HEK293 (cell line): Measurements from ENCODE around the gene TMEM150B.

Source experiments
- HOXA7 ChIP-seq: sonication (generic); formaldehyde crosslinking; IDR thresholded peaks from 2 replicates; pipeline ENCODE4 v1.8.1; 2022; ENCODE audit warnings: missing genetic modification reagents, borderline replicate concordance
- KLF7 ChIP-seq: fragments of 450-650 bp; formaldehyde crosslinking; IDR thresholded peaks from 2 replicates; pipeline ENCODE4 v1.5.1; 2016; ENCODE audit warnings: missing biosample characterization, missing genetic modification characterization, borderline replicate concordance
- KLF8 ChIP-seq: fragments of 450-650 bp; formaldehyde crosslinking; IDR thresholded peaks from 2 replicates; pipeline ENCODE4 v1.5.1; 2016; ENCODE audit warnings: missing biosample characterization, missing genetic modification characterization
- KLF9 ChIP-seq: fragments of 450-650 bp; formaldehyde crosslinking; IDR thresholded peaks from 2 replicates; pipeline ENCODE4 v1.5.1; 2016; ENCODE audit warnings: missing biosample characterization, missing genetic modification characterization, low read depth
- PRDM1 ChIP-seq: fragments of 450-650 bp; formaldehyde crosslinking; IDR thresholded peaks from 2 replicates; pipeline ENCODE4; 2016; ENCODE audit warnings: missing biosample characterization, missing genetic modification characterization
- SCRT1 ChIP-seq: fragments of 450-650 bp; formaldehyde crosslinking; IDR thresholded peaks from 2 replicates; pipeline ENCODE4 v1.5.1; 2016; ENCODE audit warnings: missing biosample characterization, missing genetic modification characterization, borderline replicate concordance
- SP3 ChIP-seq: fragments of 450-650 bp; formaldehyde crosslinking; IDR thresholded peaks from 2 replicates; pipeline ENCODE4 v1.5.1; 2016; ENCODE audit warnings: missing biosample characterization, missing genetic modification characterization
- YY2 ChIP-seq: fragments of 450-650 bp; formaldehyde crosslinking; IDR thresholded peaks from 2 replicates; pipeline ENCODE4 v1.5.1; 2016; ENCODE audit warnings: missing biosample characterization, missing genetic modification characterization
- ZBTB21 ChIP-seq: fragments of 450-650 bp; formaldehyde crosslinking; IDR thresholded peaks from 2 replicates; pipeline ENCODE4 v1.5.1; 2017; ENCODE audit warnings: missing biosample characterization, missing genetic modification characterization
- ZNF146 ChIP-seq: fragments of 450-650 bp; formaldehyde crosslinking; IDR thresholded peaks from 2 replicates; pipeline ENCODE4 v1.5.1; 2016; ENCODE audit warnings: missing biosample characterization, missing genetic modification characterization
- ZNF169 ChIP-seq: fragments of 450-650 bp; formaldehyde crosslinking; IDR thresholded peaks from 2 replicates; pipeline ENCODE4 v1.5.1; 2016; ENCODE audit warnings: missing biosample characterization, missing genetic modification characterization
- ZNF19 ChIP-seq: fragments of 450-650 bp; formaldehyde crosslinking; IDR thresholded peaks from 2 replicates; pipeline ENCODE4; 2016; ENCODE audit warnings: missing biosample characterization, missing genetic modification characterization, low read depth
- ZNF214 ChIP-seq: fragments of 450-650 bp; formaldehyde crosslinking; IDR thresholded peaks from 2 replicates; pipeline ENCODE4 v1.5.1; 2017; ENCODE audit warnings: missing biosample characterization, mild to moderate bottlenecking, missing genetic modification characterization, borderline replicate concordance
- ZNF266 ChIP-seq: fragments of 450-650 bp; formaldehyde crosslinking; IDR thresholded peaks from 2 replicates; pipeline ENCODE4 v1.5.1; 2016; ENCODE audit warnings: missing biosample characterization, missing genetic modification characterization, low read depth
- ZNF354C ChIP-seq: fragments of 450-650 bp; formaldehyde crosslinking; IDR thresholded peaks from 2 replicates; pipeline ENCODE4 v1.5.1; 2016; ENCODE audit warnings: missing biosample characterization, missing genetic modification characterization, low read depth, borderline replicate concordance
- ZNF362 ChIP-seq: fragments of 450-650 bp; formaldehyde crosslinking; IDR thresholded peaks from 2 replicates; pipeline ENCODE4 v1.5.1; 2016; ENCODE audit warnings: missing biosample characterization, missing genetic modification characterization
- ZNF660 ChIP-seq: fragments of 450-650 bp; IDR thresholded peaks from 2 replicates; pipeline ENCODE4 v1.5.1; 2018; ENCODE audit warnings: missing biosample characterization, mild to moderate bottlenecking, missing genetic modification characterization
- ZNF747 ChIP-seq: fragments of 450-650 bp; formaldehyde crosslinking; IDR thresholded peaks from 2 replicates; pipeline ENCODE4 v1.5.1; 2016; ENCODE audit warnings: missing biosample characterization, missing genetic modification characterization
- ZSCAN18 ChIP-seq: fragments of 450-650 bp; formaldehyde crosslinking; IDR thresholded peaks from 2 replicates; pipeline ENCODE4 v1.5.1; 2016; ENCODE audit warnings: missing biosample characterization, missing genetic modification characterization
- TF ChIP-seq, protein P1 (sequence below): fragments of 450-650 bp; formaldehyde crosslinking; IDR thresholded peaks from 2 replicates; pipeline ENCODE4 v1.5.1; 2016; ENCODE audit warnings: missing biosample characterization, missing genetic modification characterization
- TF ChIP-seq, protein P2 (sequence below): fragments of 450-650 bp; formaldehyde crosslinking; IDR thresholded peaks from 2 replicates; pipeline ENCODE4 v1.5.1; 2017; ENCODE audit warnings: missing biosample characterization, missing genetic modification characterization

The TMEM150B gene

DNA sequence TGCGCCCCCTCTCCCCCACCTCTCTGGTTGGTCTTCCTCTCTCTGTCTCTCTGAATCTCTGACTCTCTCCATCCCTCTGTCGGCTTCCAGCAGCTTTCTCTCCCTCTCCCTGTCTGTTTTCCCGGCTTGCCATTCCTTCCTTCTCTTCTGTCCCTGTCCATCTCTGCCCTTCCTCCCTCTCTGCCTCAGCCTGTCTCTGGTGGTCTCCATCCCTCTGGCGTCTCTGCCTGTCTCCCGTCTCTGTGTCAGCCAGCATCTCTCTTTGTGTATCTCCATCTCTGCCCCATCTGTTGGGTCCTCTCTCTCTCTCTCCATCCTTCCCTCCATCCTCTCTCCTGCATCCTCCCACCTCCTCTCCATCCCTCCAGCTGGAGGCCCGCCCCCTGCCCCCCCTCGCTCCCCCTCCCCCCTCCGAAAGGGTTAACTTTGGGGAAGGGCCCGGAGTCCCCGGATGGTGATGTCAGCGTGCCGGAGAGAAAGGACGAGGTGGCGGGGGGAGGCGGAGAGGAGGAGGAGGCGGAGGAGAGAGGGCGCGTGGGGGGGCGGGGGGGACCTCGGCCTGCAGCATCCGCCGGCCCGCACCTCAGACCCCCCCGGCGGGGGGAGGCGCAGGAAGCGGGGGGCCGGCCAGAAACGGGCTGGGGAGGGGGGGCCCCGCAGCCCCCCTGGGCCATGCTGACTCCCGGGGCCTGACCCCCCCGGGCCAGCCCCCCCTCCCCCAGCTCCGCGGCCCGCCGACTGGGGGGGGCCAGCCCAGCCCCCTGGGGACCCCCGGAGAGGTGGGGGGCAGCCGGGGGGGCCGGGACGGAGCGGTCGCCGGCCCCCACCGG, 41.4 kb downstream of the TMEM150B start, which contains the start of gene BRSK1 (continued):
- TF ChIP-seq, protein P1, sequence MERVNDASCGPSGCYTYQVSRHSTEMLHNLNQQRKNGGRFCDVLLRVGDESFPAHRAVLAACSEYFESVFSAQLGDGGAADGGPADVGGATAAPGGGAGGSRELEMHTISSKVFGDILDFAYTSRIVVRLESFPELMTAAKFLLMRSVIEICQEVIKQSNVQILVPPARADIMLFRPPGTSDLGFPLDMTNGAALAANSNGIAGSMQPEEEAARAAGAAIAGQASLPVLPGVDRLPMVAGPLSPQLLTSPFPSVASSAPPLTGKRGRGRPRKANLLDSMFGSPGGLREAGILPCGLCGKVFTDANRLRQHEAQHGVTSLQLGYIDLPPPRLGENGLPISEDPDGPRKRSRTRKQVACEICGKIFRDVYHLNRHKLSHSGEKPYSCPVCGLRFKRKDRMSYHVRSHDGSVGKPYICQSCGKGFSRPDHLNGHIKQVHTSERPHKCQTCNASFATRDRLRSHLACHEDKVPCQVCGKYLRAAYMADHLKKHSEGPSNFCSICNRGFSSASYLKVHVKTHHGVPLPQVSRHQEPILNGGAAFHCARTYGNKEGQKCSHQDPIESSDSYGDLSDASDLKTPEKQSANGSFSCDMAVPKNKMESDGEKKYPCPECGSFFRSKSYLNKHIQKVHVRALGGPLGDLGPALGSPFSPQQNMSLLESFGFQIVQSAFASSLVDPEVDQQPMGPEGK (tag by site-specific recombination): peak; percentile 80
- TF ChIP-seq, protein P2, sequence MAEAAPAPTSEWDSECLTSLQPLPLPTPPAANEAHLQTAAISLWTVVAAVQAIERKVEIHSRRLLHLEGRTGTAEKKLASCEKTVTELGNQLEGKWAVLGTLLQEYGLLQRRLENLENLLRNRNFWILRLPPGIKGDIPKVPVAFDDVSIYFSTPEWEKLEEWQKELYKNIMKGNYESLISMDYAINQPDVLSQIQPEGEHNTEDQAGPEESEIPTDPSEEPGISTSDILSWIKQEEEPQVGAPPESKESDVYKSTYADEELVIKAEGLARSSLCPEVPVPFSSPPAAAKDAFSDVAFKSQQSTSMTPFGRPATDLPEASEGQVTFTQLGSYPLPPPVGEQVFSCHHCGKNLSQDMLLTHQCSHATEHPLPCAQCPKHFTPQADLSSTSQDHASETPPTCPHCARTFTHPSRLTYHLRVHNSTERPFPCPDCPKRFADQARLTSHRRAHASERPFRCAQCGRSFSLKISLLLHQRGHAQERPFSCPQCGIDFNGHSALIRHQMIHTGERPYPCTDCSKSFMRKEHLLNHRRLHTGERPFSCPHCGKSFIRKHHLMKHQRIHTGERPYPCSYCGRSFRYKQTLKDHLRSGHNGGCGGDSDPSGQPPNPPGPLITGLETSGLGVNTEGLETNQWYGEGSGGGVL: peak; percentile 86
- TF ChIP-seq ZNF747 (tag by site-specific recombination): no peak
- TF ChIP-seq KLF8 (tag by site-specific recombination): peak; percentile 58
- TF ChIP-seq KLF7 (tag by site-specific recombination): no peak
- no peak for TF ChIP-seq HOXA7
- TF ChIP-seq SP3 (tag by site-specific recombination): peak; percentile 63
- TF ChIP-seq KLF9 (tag by site-specific recombination): peak; percentile 69
- no peak for TF ChIP-seq ZNF362 (tag by site-specific recombination)
- no peak for TF ChIP-seq ZNF214 (tag by site-specific recombination)
- TF ChIP-seq ZNF146: no peak
- no peak for TF ChIP-seq ZNF19 (tag by site-specific recombination)
- TF ChIP-seq SCRT1 (tag by site-specific recombination): no peak
- peak; percentile 95 for TF ChIP-seq PRDM1
- TF ChIP-seq ZBTB21 (tag by site-specific recombination): peak; percentile 31; the same call in 1 of the 2 replicates
- TF ChIP-seq ZNF660 (tag by site-specific recombination): no peak
- peak; percentile 62; the same call in 1 of the 2 replicates for TF ChIP-seq ZSCAN18 (tag by site-specific recombination)
- 0 out of 2 replicates have a peak, but pooled peaks have one; percentile 70 for TF ChIP-seq ZNF169 (tag by site-specific recombination)
- TF ChIP-seq ZNF266 (tag by site-specific recombination): 0 out of 2 replicates have a peak, but pooled peaks have one; percentile 23
- no peak for TF ChIP-seq ZNF354C
- TF ChIP-seq YY2 (tag by site-specific recombination): peak; percentile 66; the same call in 1 of the 2 replicates
